ENCODE results near the gene MLLT1.
"Not testable (repeated sequence)": the region's sequence is repeated elsewhere in the genome, so short reads cannot be mapped to it uniquely, and the experiment has no call there.

Gene MLLT1

DNA sequence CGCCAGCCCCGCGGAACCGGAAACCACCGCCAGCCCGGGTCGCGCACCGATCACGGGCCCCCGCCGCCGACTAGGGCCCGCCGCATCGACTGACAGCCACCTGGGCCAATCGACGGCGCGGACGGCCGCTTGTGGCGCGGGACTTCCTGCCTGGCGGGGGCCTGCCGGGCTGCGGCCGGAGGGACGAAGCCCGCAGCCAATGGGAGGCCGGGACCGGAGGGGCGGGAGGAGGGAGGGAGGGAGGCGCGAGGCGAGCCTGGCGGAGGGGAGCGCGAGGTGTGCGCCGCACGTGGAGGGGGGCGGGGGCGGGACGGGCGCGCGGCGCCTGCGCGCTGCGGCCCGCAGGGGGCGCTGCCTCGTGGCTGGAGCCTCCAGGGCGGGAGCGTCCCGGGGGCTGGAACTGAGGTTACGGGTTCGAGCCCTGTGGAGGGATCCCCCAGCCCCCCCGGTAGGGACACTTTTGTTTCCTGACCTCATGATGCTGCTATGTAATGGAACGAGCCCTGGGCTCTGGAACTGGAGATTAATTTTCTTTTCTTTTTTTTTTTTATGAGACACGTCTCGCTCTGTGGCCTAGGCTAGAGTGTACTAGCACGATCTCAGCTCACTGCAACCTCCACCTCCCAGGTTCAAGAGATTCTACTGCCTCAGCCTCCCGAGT, at the start of gene MLLT1:
MLLT1 (minus strand) TSS at position 45 of the 661 bp plus-strand sequence. CDS start 191 bp downstream, outside the sequence.
- DNase-seq (ENCODE audit: low spot score) (peak; percentile 99), FAIRE-seq (peak; percentile 96)

GRCh38 chr19:6326815-6327214, 47.0 kb upstream of the MLLT1 start:
- DNase-seq (ENCODE audit: low spot score) (no peak), FAIRE-seq (no peak)

- FAIRE-seq (no peak), DNase-seq (ENCODE audit: low spot score) (no peak)
These were observed 45.8 kb upstream of the MLLT1 start for GRCh38 chr19:6325614-6326013.

DNA sequence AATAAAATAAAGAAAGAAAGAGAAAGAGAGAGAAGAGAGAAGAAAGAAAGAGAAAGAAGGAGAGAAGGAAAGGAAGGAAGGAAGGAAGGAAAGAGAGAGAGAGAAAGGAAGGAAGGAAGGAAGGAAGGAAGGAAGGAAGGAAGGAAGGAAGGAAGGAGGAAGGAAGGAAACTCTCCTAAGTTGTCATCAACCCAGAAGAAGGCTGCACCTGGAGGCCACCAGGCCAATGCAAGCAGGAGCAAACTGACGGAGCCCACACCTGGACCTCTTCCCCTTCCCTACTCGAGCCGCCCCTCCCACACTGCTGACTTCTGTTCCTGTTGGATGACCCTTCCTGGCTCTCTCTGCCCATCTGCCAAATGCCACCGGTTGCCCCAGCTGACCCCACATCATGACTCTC, 45.0 kb upstream of the MLLT1 start:
- FAIRE-seq (no peak), DNase-seq (ENCODE audit: low spot score) (no peak)

DNA sequence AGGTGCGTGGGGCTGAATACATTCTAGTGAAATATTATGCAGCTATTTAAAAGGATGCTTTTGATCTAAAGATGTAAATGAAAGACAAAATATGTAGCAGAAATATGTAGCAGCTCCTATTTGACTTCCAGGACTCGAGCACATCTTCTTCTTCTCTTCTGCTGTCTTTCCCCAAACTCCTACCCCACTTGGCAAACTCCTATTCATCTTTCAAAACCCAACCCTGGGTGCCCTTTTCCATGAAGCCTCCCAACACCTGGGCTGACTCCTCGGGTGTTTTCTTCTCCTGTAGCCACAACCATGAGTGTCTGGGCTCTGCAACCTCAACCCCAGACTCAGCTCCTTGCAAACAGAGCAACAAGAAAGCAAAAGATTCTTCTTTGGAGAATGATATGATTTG, 42.5 kb upstream of the MLLT1 start:
- DNase-seq (ENCODE audit: low spot score) = no peak
- FAIRE-seq = no peak

- DNase-seq (ENCODE audit: low spot score) = no peak
- FAIRE-seq = no peak
These were observed 39.6 kb upstream of the MLLT1 start for GRCh38 chr19:6319376-6319775.

DNA sequence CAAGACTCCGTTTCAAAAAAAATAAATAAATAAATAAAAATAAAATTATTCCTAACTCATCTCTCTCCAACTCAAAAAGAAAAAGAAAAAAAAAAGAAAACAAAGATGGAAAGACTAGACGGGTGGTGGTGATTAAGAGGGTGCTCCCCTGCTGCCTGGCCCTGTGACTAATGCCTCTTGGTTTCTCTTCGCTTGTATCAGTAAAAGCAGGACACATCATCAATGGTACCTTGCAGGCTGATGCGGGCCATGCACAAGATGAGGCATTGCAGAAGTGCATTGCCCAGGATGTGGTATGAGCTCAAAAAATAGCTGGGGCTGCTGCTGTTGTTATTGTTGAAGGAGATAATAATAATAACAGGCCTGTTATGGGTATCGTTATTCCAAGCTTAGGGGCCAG, 39.0 kb upstream of the MLLT1 start:
- no peak for FAIRE-seq
- DNase-seq (ENCODE audit: low spot score) = no peak

DNA sequence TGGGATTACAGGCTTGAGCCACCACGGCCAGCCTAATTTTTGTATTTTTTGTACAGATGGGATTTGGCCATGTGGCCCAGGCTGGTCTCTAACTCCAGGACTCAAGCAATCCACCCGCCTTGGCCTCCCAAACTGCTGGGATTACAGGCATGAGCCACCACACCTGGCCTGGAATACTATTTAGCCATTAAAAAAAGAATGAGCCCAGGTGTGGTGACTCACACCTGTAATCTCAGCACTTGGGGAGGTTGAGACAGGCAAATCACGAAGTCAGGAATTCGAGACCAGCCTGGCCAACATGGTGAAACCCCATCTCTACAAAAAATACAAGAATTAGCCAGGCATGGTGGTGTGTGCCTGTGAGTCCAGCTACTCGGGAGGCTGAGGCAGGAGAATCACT, 35.9 kb upstream of the MLLT1 start:
- FAIRE-seq; DNase-seq (ENCODE audit: low spot score): not testable (repeated sequence)

DNA sequence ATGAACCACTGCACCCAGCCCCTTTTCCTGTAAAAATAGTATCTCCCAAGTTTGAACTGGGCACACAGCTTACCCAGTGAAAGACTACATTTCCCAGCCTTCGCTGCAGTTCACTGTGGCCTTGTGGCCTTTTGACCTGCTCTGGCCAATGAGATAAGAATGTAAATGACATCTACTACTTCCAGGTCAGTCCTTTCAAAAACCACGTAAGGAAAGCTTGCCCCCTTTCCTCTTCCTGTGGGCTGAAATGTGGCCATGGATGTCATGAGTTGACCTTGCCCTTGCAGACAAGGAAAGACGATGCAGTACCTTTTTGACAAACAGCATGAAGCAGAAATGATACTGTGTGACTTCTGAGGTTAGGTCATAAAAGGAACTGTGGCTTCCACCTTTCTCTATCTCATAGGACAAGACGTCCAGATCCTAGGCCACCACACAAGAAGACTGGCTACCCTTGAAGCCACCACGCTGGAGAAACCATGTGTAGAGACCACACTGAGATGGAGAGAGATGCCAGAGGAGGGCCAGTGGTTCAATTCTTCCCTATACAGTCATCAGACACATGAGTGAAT, 33.7 kb upstream of the MLLT1 start:
- DNase-seq (ENCODE audit: low spot score) (no peak), FAIRE-seq (no peak)

DNA sequence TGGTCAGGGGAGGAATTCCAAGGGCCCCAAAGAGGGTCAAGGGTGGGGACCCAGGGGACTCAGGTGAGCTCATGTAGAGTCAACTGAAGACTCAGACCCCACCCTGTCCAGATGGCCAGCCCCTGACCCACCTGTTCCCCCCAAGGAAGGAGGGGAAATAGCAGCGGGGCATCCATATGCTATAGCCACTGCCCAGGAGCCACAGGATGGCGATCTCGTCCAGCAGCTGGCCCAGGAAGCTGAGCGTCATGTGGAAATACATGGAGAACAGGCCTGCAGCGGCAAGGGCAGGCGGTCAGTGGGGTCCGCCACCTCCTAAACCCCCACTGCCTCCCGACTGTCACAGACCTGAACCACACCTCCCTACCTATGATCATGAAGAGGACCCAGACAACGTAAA, 32.2 kb upstream of the MLLT1 start:
- FAIRE-seq = no peak
- DNase-seq (ENCODE audit: low spot score) = no peak

GRCh38 chr19:6298413-6298812, 18.6 kb upstream of the MLLT1 start:
- FAIRE-seq = no peak

GRCh38 chr19:6297202-6297601, 17.4 kb upstream of the MLLT1 start:
- no peak for FAIRE-seq
- no peak for DNase-seq (ENCODE audit: low spot score)

More at GRCh38 chr19:6298413-6298812, 18.6 kb upstream of the MLLT1 start:
- no peak for DNase-seq (ENCODE audit: low spot score)

- DNase-seq (ENCODE audit: low spot score) (no peak), FAIRE-seq (no peak)
These were observed 12.2 kb upstream of the MLLT1 start for GRCh38 chr19:6292006-6292405.

DNA sequence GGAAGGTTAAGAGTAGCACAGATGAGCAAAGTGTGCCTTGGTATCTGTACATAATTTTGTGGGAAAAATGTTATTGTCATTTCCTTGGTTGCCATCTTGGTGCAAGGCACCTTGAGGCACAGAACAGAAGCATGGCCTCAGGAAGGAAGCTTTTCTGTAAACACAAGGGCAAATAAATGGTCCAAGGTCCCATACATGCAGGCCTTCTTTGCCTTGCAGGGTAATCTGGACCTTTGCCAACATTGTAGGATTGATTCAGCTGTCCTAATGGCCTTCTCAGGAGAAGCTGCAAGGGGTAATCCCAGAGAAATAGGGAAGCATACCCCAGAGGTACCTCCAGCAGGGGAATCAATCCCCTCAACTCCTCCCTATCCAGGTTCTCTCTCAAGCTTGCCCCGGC, 9.0 kb upstream of the MLLT1 start:
- FAIRE-seq (no peak), DNase-seq (ENCODE audit: low spot score) (no peak)

- no peak for DNase-seq (ENCODE audit: low spot score)
- FAIRE-seq = peak; percentile 9
These were observed 7.6 kb upstream of the MLLT1 start for GRCh38 chr19:6287269-6287885.

GRCh38 chr19:6286676-6287075, 6.9 kb upstream of the MLLT1 start:
- no peak for FAIRE-seq
- DNase-seq (ENCODE audit: low spot score) = no peak

DNA sequence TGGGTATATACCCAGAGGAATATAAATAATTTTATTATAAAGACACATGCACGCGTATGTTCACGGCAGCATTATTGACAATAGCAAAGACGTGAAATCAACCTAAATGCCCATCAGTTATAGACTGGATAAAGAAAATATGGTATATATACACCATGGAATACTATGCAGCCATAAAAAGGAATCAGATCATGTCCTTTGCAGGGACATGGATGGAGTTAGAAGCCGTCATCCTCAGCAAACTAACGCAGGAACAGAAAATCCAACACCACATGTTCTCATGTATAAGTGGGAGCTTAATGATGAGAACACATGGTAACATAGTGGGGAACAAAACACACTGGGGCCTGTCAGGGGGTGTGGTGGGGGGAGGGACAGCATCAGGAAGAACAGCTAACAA, 2.6 kb upstream of the MLLT1 start:
- not testable (repeated sequence) for FAIRE-seq; DNase-seq (ENCODE audit: low spot score)

DNA sequence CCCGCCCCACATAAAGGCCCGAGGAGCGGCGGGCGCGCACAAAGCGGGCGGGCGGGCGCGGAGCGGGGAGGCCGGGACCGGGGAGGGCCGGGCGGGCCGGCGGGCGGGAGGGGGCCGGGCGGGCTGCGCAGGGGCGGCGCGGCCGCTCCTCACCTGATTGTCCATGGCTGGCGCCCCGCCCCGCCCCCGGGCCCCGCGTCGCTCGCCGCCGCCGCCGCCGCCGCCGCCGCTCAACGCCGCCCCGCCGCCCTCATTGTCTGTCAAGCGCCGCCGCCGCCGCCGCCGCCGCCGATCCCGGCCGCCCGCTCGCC, 200 bp downstream of the MLLT1 start:
- FAIRE-seq (no peak), DNase-seq (ENCODE audit: low spot score) (no peak)

DNA sequence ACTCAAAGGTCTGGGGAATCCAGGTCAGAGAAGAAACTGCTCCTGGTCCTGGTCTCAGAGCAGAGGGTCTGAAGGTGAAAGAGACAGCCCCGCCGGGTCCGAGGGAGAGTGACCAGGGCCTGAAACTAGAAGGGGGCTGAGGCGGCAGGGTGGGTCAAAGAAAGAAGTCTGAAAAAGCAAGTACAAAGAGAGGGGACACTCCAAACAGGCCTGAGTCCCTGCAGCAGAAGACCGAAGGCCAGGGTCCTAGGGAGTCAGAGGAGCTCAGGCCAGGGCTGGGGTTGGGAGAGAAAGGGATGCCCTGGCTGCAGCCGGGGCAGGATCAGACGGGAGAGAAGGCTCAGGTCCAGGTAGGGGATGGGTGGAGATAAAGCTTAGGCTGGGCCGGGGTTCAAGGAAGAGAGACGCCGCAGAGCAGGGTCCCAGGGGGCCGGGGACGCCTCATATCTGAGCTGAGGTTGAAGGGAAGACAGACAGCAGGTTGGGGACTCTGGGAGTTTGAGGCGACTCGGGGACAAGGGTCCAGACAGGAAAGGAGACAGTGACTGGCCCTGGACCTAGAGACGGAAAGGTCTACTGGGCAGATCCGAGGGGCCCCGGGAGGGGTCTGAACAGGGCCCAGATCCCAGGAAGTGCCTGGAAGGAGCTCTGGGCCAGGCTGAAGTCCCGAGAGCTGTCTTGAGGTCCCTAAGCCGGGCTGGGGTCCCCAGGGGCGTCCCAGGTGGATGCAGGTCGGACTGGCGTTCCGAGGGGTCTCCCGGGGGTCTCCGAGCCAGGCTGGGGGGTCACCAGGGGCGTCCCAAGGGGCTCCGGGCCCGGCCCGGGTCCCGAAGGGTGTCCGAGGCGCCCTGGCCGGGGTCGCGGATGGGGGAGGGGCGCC, 795 bp downstream of the MLLT1 start:
- no peak for DNase-seq (ENCODE audit: low spot score)
- no peak for FAIRE-seq

DNA sequence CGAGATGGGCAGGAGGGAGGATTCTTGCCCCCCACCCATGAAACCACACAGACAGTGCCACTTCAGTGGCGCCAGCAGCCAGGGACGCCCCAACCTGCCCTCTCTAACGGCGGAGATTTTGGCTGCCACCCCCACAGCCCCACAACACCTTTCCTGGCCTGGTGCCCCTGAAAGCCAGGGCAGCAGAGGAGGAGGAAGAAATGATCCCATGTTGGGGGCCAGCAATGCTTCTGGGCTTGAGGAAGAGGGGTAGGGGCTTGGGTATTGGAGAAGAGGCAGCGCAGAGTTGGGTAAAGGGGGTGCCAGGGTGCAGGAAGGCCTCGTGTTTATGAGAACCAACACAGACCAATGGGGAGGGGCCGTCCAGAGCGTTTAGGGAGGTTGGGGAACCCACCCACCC, 1.7 kb downstream of the MLLT1 start:
- DNase-seq (ENCODE audit: low spot score) (no peak), FAIRE-seq (no peak)

DNA sequence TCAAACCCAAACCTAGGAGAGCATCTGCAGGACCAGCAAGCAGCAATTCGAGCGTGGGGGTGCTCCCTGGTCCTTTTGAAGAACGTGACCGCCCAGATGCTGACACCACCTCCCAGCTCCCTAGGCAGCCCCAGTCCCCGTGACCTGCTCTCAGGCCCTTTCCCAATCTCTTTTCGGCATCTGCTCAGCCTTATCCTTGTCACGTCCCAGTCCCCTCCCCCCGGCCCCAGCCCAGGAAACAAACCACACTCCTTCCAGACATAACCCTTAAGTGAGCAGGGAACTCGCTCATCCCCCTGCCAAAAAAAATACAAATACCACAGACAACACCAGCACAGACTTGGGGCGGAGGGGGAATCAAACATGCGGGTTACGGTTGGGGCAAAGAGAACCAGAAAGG, 3.3 kb downstream of the MLLT1 start:
- FAIRE-seq (no peak), DNase-seq (ENCODE audit: low spot score) (no peak)

DNA sequence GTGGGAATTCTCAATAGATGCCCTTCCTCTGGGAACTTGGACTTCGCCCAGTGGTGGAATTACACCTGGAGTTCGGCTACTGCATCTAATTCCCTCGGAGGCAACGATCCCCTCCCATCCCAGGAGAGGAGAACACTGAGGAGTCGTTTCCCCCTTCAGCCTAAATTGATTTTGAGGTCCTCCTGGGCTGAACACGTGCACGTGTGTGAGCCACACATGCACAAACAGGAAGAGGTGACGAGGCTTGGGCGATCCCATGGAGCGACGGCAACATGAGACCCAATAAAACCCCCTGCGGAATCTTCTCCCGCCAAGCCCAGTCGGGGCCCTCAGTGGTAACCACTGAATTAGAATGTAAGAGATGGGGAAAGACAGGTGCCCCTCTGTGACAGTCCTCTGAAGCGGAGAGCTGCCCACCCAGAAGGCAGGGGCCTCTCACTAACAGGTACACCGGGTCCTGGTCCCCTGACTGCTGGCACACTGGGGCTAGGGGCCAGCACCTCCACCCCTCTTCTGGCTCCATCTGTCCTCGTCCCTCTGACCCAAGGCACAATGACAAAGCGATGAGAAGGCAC, 4.5 kb downstream of the MLLT1 start:
- no peak for DNase-seq (ENCODE audit: low spot score)
- FAIRE-seq = no peak

All from urothelium cell line (cell line).